ENCODE results near the gene ATXN7L3.

DNA sequence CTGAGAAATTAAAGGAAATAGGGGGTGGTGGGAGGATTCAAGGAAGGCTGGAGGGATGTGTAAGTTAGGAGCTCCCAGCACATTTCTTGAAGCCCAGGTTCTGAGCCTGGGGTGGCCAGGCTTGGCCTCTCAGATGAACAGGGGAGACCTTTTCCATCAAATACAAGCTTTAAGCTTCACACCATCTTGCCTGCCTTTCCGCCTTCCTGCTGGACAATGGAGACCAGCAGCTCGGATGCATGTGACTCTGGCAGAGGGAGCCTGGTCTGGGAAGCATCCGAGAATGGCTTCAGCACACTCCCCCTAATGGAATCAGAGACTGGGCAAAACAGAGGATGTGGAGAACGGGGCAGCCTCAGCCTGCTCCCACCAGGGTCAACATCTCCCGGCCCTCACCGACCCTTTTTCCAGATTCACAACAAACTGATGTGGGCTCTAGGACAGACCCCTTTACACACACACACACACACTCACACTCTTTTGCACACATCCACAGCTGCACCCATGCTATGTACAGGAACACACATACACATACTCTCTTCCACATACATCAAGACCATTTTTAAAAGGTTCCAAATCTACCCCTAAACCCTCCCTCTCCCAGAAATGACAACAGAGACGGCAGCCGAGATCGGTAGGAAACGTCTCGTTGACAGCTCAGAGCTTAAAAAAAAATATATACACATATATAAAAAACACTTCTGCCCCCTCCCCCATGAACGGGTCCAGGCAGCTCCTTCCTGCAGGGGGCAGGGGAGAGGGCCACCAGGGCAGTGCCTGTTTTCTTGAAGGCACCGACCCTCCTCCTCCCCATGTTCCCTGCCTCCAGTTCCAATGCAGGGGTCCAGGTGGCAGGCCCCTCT is 6.5 kb upstream of the ATXN7L3 start:
- TF ChIP-seq, protein P1, sequence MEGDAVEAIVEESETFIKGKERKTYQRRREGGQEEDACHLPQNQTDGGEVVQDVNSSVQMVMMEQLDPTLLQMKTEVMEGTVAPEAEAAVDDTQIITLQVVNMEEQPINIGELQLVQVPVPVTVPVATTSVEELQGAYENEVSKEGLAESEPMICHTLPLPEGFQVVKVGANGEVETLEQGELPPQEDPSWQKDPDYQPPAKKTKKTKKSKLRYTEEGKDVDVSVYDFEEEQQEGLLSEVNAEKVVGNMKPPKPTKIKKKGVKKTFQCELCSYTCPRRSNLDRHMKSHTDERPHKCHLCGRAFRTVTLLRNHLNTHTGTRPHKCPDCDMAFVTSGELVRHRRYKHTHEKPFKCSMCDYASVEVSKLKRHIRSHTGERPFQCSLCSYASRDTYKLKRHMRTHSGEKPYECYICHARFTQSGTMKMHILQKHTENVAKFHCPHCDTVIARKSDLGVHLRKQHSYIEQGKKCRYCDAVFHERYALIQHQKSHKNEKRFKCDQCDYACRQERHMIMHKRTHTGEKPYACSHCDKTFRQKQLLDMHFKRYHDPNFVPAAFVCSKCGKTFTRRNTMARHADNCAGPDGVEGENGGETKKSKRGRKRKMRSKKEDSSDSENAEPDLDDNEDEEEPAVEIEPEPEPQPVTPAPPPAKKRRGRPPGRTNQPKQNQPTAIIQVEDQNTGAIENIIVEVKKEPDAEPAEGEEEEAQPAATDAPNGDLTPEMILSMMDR (IDR thresholded peaks at IDR 0.05), result peak; percentile 12
- TF ChIP-seq EZH2 (IDR thresholded peaks at IDR 0.05) (no peak), EZH2phosphoT487 (IDR thresholded peaks at IDR 0.05) (no peak)

Data from neural progenitor cell (in vitro differentiated cells).